ENCODE measurements around the gene HMX2.

The HMX2 gene

DNA sequence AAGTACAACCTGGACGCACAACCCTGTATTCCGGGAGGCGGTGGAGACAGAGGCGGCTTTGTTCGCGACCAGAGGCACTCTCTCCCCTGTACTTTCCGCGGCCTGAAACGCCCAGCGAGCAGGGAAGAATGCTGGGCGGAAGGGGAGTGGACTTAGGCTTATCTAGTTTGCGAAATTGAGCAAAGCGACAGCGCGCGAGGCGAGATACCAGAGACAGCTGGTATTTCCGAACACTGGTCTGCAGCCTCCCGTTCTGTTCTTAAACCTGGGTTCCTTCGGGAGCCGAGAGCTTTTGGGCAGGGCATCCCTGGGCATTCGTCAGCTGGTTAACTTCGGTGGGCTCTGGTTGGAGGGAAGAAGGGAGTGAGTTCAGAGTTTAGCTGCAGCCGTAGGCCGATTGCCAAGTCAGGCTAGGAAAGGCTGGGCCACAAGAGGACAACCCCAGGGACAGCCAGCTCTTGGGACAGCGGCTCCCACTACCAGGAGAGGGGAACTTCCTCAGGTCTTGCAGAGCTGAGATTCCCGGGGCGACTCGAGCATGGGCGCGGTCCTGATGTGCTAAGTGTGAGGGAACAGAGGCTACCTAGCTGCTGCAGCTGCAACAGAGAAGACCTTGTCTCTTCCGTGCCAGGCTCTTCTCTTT lies 8.3 kb upstream of the HMX2 start:
- Histone ChIP-seq H3K36me3 (ENCODE audit: control insufficient read depth in 4 of 4, insufficient read depth in 4 of 4, low read length in 3 of 4) (no peaks in the 10 kb centered on the region), H3K4me3 (ENCODE audit: control insufficient read depth in 1 of 7, extremely low read depth in 1 of 7, insufficient read depth in 4 of 7, low read depth in 2 of 7, low read length in 6 of 7) (no peak overlapping the region), H3K4me1 (ENCODE audit: control extremely low read depth in 1 of 4, control insufficient read depth in 4 of 4, insufficient read depth in 4 of 4, low read length in 3 of 4) (peaks cover 0 to 42% (median 23%) of the 10 kb centered on the region in 4 experiments), H3K9me3 (ENCODE audit: control extremely low read depth in 1 of 5, control insufficient read depth in 4 of 5, insufficient read depth in 2 of 5, low read depth in 1 of 5, low read length in 4 of 5) (no peaks in the 10 kb centered on the region), H3K27me3 (replicated peaks in 2 of 5; ENCODE audit: control insufficient read depth in 4 of 5, insufficient read depth in 5 of 5, low read length in 4 of 5) (peaks cover 19 to 100% (median 67%) of the 10 kb centered on the region in 5 experiments), H3K27ac (ENCODE audit: insufficient read depth in 1 of 2, low read depth in 1 of 2, low read length in 2 of 2, poor library complexity in 1 of 2, severe bottlenecking in 2 of 2) (no peak overlapping the region)
- DNase-seq = peak in 1 of 3 donors; percentile 24
- CTCF ChIA-PET = interaction anchor here (4.1 kb wide), 1 partner anchor 11 kb away, joined by 37 read pairs; no protein-coding TSS in a partner anchor
- WGBS (ENCODE audit: insufficient coverage) = 5% methylated on average over 27 of the region's 32 CpGs
- POLR2A ChIA-PET = no interaction called here

DNA sequence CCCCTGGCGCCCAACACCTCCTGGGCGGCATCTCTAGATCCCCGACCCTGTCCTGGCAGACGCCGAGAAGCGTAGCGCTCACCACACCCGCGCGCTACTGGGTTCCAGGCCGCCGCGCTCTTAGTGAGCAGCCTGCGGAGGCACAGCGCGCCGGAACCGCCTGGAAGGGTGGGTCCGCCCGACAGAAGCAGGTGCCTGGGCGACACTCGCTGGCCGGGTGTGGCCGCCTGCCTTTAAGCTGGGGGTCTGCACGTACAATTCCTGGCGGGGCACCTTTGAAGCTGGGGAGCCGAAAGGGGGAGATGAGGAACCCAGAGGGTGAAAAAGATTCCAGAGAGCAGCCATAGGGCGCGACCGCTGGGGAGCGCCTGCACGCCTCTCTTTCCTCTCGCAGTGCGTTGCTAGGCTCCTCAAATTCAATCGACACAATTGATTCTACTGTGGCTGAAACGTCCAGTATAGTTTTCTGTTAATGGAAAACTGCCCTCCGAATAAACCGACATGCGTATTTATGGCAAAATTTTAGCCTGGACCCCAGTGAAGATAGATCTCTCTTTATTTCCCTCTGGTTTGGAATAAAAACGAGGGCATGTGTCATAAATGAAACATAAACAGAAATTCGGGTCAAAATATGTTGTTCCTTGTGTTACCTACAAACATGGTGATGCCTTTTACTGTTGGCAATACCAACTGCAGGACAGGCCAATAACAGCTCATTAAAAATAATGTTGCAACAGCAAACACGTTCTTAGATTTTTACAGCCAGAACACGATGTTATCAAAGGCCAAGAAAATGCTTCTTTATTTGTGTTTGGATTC lies 7.6 kb upstream of the HMX2 start:
- CTCF ChIA-PET = interaction anchor here (4.1 kb wide), 1 partner anchor 10 kb away, joined by 37 read pairs; no protein-coding TSS in a partner anchor
- Histone ChIP-seq H3K4me1 (ENCODE audit: control extremely low read depth in 1 of 4, control insufficient read depth in 4 of 4, insufficient read depth in 4 of 4, low read length in 3 of 4) (peaks cover 0 to 35% (median 19%) of the 10 kb centered on the region in 4 experiments), H3K27me3 (replicated peaks in 2 of 5; ENCODE audit: control insufficient read depth in 4 of 5, insufficient read depth in 5 of 5, low read length in 4 of 5) (peaks cover 19 to 100% (median 71%) of the 10 kb centered on the region in 5 experiments), H3K9me3 (ENCODE audit: control extremely low read depth in 1 of 5, control insufficient read depth in 4 of 5, insufficient read depth in 2 of 5, low read depth in 1 of 5, low read length in 4 of 5) (no peaks in the 10 kb centered on the region), H3K27ac (ENCODE audit: insufficient read depth in 1 of 2, low read depth in 1 of 2, low read length in 2 of 2, poor library complexity in 1 of 2, severe bottlenecking in 2 of 2) (no peak overlapping the region), H3K36me3 (ENCODE audit: control insufficient read depth in 4 of 4, insufficient read depth in 4 of 4, low read length in 3 of 4) (no peaks in the 10 kb centered on the region), H3K4me3 (ENCODE audit: control insufficient read depth in 1 of 7, extremely low read depth in 1 of 7, insufficient read depth in 4 of 7, low read depth in 2 of 7, low read length in 6 of 7) (no peak overlapping the region)
- DNase-seq = no peak
- 3% methylated on average over 40 of the region's 43 CpGs for WGBS (ENCODE audit: insufficient coverage)
- POLR2A ChIA-PET = interaction anchor here (1.1 kb wide), 1 partner anchor 14 kb away, joined by 3 read pairs; the partner anchor contains the start of gene BUB3

DNA sequence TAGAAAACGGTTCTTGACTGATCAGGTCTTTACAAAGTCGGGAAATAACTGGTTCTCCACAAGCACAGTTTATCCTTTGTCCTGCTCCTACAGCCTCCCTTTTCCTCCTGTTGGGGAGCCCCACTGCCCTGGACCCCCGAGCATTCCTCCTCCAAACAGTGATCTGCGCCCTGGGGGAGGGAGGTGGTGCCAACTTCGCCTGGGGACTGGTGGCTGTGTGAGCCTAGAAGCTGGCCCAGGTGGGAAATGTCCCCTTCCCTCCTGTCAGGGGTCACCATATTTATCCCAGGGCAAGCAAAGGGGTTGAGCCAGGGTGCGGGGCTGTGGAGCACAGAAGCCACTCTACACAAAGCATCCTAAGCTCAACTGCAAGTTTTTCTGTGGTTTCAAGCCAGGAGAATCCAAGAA lies 6.9 kb upstream of the HMX2 start:
- peaks cover 19 to 100% (median 76%) of the 10 kb centered on the region in 5 experiments for H3K27me3 ChIP-seq (replicated peaks in 2 of 5; ENCODE audit: control insufficient read depth in 4 of 5, insufficient read depth in 5 of 5, low read length in 4 of 5)
- CTCF ChIA-PET = interaction anchor here (4.1 kb wide), 1 partner anchor 9 kb away, joined by 37 read pairs; no protein-coding TSS in a partner anchor
- POLR2A ChIA-PET = interaction anchor here (0.9 to 1.1 kb wide), 2 partner anchors 10 to 13 kb away, joined by 3 read pairs; partner anchors contain the start of gene BUB3
- WGBS (ENCODE audit: insufficient coverage) = 4% methylated on average over 4 of the region's 6 CpGs
- no peaks in the 10 kb centered on the region for H3K9me3 ChIP-seq (ENCODE audit: control extremely low read depth in 1 of 5, control insufficient read depth in 4 of 5, insufficient read depth in 2 of 5, low read depth in 1 of 5, low read length in 4 of 5)
- peaks cover 0 to 29% (median 16%) of the 10 kb centered on the region in 4 experiments for H3K4me1 ChIP-seq (ENCODE audit: control extremely low read depth in 1 of 4, control insufficient read depth in 4 of 4, insufficient read depth in 4 of 4, low read length in 3 of 4)
- H3K4me3 ChIP-seq (ENCODE audit: control insufficient read depth in 1 of 7, extremely low read depth in 1 of 7, insufficient read depth in 4 of 7, low read depth in 2 of 7, low read length in 6 of 7) = no peak overlapping the region
- DNase-seq = no peak
- H3K27ac ChIP-seq (ENCODE audit: insufficient read depth in 1 of 2, low read depth in 1 of 2, low read length in 2 of 2, poor library complexity in 1 of 2, severe bottlenecking in 2 of 2) = no peak overlapping the region
- no peaks in the 10 kb centered on the region for H3K36me3 ChIP-seq (ENCODE audit: control insufficient read depth in 4 of 4, insufficient read depth in 4 of 4, low read length in 3 of 4)

DNA sequence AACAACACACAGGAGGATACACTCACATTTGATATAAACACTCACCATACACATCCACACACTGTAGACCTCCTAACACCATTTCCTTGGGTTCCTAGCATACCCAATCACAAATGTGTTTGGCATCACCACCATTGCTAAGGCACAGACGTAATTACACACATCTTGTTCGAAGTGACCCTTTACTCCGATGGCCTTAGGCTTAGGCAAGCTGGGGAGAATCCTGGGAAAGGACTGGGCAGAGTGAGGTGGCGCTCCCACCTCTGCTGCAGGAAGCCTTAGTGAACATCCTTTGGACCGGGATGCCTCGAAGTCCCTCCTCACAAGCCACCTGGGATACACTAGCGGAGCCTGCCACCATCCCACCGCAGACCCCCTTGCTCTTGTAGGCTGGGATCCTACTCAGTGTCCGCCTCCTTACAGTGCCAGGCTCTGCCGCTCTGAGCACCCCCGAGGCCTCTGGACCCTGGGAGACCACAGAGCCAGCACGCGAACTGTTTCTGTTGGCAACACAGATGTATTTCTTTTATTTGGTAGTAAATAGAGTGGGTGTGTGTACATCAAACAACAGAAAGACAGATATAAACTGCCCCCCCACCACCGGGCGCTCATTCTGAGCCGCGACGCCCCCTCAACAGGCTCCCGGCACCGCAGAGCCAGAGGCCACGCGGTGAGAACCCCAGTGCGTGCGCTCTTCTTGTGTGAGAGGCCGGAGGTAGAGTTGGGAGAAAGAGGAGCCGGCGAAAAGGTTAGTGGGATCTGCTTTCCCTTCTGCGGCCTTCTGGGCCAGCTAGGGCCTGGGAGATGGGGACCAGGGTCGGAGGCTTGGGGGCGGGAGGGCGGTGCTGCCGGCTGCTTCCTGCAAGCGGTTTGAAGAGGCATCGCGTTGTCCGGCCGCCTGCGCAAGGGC lies 5.9 kb upstream of the HMX2 start:
- Histone ChIP-seq H3K4me1 (ENCODE audit: control extremely low read depth in 1 of 4, control insufficient read depth in 4 of 4, insufficient read depth in 4 of 4, low read length in 3 of 4) (peaks cover 0 to 25% (median 15%) of the 10 kb centered on the region in 4 experiments), H3K36me3 (ENCODE audit: control insufficient read depth in 4 of 4, insufficient read depth in 4 of 4, low read length in 3 of 4) (no peaks in the 10 kb centered on the region), H3K4me3 (ENCODE audit: control insufficient read depth in 1 of 7, extremely low read depth in 1 of 7, insufficient read depth in 4 of 7, low read depth in 2 of 7, low read length in 6 of 7) (no peak overlapping the region), H3K27ac (ENCODE audit: insufficient read depth in 1 of 2, low read depth in 1 of 2, low read length in 2 of 2, poor library complexity in 1 of 2, severe bottlenecking in 2 of 2) (no peak overlapping the region), H3K27me3 (replicated peaks in 2 of 5; ENCODE audit: control insufficient read depth in 4 of 5, insufficient read depth in 5 of 5, low read length in 4 of 5) (peaks cover 19 to 100% (median 81%) of the 10 kb centered on the region in 5 experiments), H3K9me3 (ENCODE audit: control extremely low read depth in 1 of 5, control insufficient read depth in 4 of 5, insufficient read depth in 2 of 5, low read depth in 1 of 5, low read length in 4 of 5) (no peaks in the 10 kb centered on the region)
- WGBS (ENCODE audit: insufficient coverage) = 12% methylated on average over 30 of the region's 38 CpGs
- ChIA-PET POLR2A (interaction anchor here (0.9 kb wide), 1 partner anchor 9 kb away, joined by 3 read pairs; no protein-coding TSS in a partner anchor), CTCF (interaction anchor here (4.1 kb wide), 1 partner anchor 8 kb away, joined by 37 read pairs; no protein-coding TSS in a partner anchor)
- DNase-seq = peak in 1 of 3 donors; percentile 13

DNA sequence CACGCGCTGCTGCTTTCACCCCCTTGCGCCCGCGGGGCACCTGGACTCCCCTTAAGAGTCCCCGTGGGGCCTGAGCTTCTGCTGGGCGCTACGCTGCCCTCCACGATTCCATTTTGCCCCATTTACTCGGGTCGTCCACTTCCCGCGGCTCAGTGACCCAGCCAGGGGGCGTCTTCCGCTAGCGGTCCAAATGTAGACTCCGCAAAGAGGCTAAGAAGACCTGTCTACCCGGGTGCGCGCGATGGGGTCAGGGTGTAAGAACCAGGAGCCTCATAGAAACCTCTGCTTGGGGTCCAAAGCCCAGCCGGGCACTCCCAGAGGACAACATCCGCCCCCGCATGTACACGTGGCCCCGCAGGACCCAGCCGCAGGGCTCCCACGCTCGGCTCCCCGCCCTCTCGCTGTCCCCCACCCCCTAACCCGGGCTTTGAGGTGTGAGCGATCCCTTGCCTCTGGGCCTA lies 5.2 kb upstream of the HMX2 start:
- H3K4me1 ChIP-seq (ENCODE audit: control extremely low read depth in 1 of 4, control insufficient read depth in 4 of 4, insufficient read depth in 4 of 4, low read length in 3 of 4) = peaks cover 0 to 20% (median 14%) of the 10 kb centered on the region in 4 experiments
- H3K27me3 ChIP-seq (replicated peaks in 2 of 5; ENCODE audit: control insufficient read depth in 4 of 5, insufficient read depth in 5 of 5, low read length in 4 of 5) = peaks cover 19 to 100% (median 85%) of the 10 kb centered on the region in 5 experiments
- WGBS (ENCODE audit: insufficient coverage) = 3% methylated on average over 25 of the region's 33 CpGs
- no peak for DNase-seq
- no peak overlapping the region for H3K4me3 ChIP-seq (ENCODE audit: control insufficient read depth in 1 of 7, extremely low read depth in 1 of 7, insufficient read depth in 4 of 7, low read depth in 2 of 7, low read length in 6 of 7)
- ChIA-PET CTCF (no interaction called here), POLR2A (no interaction called here)
- H3K27ac ChIP-seq (ENCODE audit: insufficient read depth in 1 of 2, low read depth in 1 of 2, low read length in 2 of 2, poor library complexity in 1 of 2, severe bottlenecking in 2 of 2) = no peak overlapping the region
- no peaks in the 10 kb centered on the region for H3K9me3 ChIP-seq (ENCODE audit: control extremely low read depth in 1 of 5, control insufficient read depth in 4 of 5, insufficient read depth in 2 of 5, low read depth in 1 of 5, low read length in 4 of 5)
- no peaks in the 10 kb centered on the region for H3K36me3 ChIP-seq (ENCODE audit: control insufficient read depth in 4 of 4, insufficient read depth in 4 of 4, low read length in 3 of 4)

DNA sequence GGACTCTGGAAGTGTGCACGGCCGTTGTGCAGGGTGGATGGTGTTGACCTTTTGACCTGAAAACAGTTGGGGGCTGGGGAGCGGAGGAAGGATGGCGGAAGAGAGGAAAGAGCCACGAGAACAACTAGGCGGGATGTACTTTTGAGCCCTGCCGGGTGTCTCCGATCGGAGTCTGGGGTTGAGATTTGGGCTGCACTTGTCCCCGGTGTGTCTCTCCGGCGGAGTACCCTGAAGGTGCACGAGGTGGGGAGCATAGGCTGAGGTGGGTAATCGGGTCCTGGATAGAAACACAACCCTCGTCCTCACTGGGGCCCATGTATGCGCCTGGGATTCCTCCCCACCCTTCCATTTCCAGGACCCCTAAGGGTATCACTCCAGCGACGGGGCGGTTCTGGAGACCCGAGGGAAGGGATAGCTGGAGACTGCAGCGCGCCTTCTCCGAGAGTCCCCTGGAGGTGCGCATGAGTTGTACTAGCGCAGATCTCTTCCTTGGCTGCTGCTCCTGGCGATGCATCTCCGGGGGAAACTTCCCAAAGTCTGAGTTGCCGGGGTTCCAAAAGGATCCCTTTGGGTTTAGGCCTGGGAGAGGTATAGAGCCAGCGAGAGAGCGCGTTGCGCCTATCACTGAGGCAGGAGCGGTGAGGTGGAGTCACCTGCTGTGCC lies 4.6 kb upstream of the HMX2 start:
- CTCF ChIA-PET = no interaction called here
- Histone ChIP-seq H3K9me3 (ENCODE audit: control extremely low read depth in 1 of 5, control insufficient read depth in 4 of 5, insufficient read depth in 2 of 5, low read depth in 1 of 5, low read length in 4 of 5) (no peaks in the 10 kb centered on the region), H3K4me1 (ENCODE audit: control extremely low read depth in 1 of 4, control insufficient read depth in 4 of 4, insufficient read depth in 4 of 4, low read length in 3 of 4) (peaks cover 0 to 23% (median 18%) of the 10 kb centered on the region in 4 experiments)

More for the DNA sequence above, 4.6 kb upstream of the HMX2 start:
- Histone ChIP-seq H3K27ac (ENCODE audit: insufficient read depth in 1 of 2, low read depth in 1 of 2, low read length in 2 of 2, poor library complexity in 1 of 2, severe bottlenecking in 2 of 2) (no peak overlapping the region), H3K27me3 (replicated peaks in 2 of 5; ENCODE audit: control insufficient read depth in 4 of 5, insufficient read depth in 5 of 5, low read length in 4 of 5) (peaks cover 15 to 100% (median 82%) of the 10 kb centered on the region in 5 experiments), H3K36me3 (ENCODE audit: control insufficient read depth in 4 of 4, insufficient read depth in 4 of 4, low read length in 3 of 4) (no peaks in the 10 kb centered on the region), H3K4me3 (ENCODE audit: control insufficient read depth in 1 of 7, extremely low read depth in 1 of 7, insufficient read depth in 4 of 7, low read depth in 2 of 7, low read length in 6 of 7) (no peak overlapping the region)
- no peak for DNase-seq
- WGBS (ENCODE audit: insufficient coverage) = 6% methylated on average over 29 of the region's 33 CpGs
- POLR2A ChIA-PET = no interaction called here
